PFSK-1 (cell line): Measurements from ENCODE around the gene SLC16A6.

Experiments used
- FOXP2 ChIP-seq: optimal IDR thresholded peaks from 2 replicates; pipeline ENCODE3; 2011; ENCODE audit warnings: borderline replicate concordance, control low read depth, inconsistent platforms; ENCODE audit not compliant: insufficient read depth; ENCODE audit errors: extremely low read length, extremely low read depth
- POLR2AphosphoS5 ChIP-seq: IDR thresholded peaks from 2 replicates; pipeline ENCODE4 v1.6.1; 2012; ENCODE audit warnings: low read depth, mild to moderate bottlenecking, control low read depth, low read length, moderate library complexity
- SIN3A ChIP-seq: IDR thresholded peaks from 2 replicates; pipeline ENCODE4 v1.6.1; 2012; ENCODE audit warnings: mild to moderate bottlenecking, low read length, moderate library complexity, borderline replicate concordance; ENCODE audit not compliant: insufficient read depth
- TAF1 ChIP-seq: IDR thresholded peaks from 2 replicates; pipeline ENCODE4 v1.6.1; 2012; ENCODE audit warnings: low read length, control low read depth, borderline replicate concordance; ENCODE audit not compliant: insufficient read depth
- TF ChIP-seq, protein P1 (sequence below), 2 experiments: IDR thresholded peaks; 2 replicates each; pipeline versions ENCODE4 v1.6.1 to v1.8.0; 2011 to 2012; ENCODE audit warnings: low read depth in 2 of 2, low read length in 2 of 2, control low read depth in 1 of 2, inconsistent platforms in 1 of 2, mild to moderate bottlenecking in 1 of 2, moderate library complexity in 1 of 2; ENCODE audit not compliant: insufficient read depth in 1 of 2

DNA sequence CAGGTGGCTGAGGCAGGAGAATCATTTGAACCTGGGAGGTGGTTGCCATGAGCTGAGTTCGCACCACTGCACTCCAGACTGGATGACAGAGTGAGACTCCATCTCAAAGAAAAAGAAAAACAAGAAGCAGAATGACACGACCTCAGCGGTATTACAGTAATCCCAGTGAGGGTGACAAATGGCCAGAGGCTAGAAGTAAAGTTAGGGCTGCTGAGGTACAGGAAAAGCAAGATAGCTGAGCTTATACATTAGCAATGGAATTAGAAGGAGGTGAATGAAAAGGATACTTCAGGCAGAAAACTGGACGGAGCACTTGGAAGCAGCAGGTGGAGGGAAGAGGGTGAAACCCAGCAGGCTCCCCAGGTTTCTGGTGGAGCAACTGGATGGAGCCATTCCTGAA is 69.1 kb downstream of the SLC16A6 start:
- TF ChIP-seq, protein P1, sequence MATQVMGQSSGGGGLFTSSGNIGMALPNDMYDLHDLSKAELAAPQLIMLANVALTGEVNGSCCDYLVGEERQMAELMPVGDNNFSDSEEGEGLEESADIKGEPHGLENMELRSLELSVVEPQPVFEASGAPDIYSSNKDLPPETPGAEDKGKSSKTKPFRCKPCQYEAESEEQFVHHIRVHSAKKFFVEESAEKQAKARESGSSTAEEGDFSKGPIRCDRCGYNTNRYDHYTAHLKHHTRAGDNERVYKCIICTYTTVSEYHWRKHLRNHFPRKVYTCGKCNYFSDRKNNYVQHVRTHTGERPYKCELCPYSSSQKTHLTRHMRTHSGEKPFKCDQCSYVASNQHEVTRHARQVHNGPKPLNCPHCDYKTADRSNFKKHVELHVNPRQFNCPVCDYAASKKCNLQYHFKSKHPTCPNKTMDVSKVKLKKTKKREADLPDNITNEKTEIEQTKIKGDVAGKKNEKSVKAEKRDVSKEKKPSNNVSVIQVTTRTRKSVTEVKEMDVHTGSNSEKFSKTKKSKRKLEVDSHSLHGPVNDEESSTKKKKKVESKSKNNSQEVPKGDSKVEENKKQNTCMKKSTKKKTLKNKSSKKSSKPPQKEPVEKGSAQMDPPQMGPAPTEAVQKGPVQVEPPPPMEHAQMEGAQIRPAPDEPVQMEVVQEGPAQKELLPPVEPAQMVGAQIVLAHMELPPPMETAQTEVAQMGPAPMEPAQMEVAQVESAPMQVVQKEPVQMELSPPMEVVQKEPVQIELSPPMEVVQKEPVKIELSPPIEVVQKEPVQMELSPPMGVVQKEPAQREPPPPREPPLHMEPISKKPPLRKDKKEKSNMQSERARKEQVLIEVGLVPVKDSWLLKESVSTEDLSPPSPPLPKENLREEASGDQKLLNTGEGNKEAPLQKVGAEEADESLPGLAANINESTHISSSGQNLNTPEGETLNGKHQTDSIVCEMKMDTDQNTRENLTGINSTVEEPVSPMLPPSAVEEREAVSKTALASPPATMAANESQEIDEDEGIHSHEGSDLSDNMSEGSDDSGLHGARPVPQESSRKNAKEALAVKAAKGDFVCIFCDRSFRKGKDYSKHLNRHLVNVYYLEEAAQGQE (IDR thresholded peaks at IDR 0.05; ENCODE audit: insufficient read depth in 1 of 2, low read depth in 2 of 2, low read length in 2 of 2), result no peak
- TF ChIP-seq TAF1 (no peak), POLR2AphosphoS5 (no peak), SIN3A (no peak), FOXP2 (no peak)
